Measurements from ENCODE around the gene FGF16. TPM values are rescaled to one million over a fixed set of nuclear protein-coding genes. Genes with fewer than 3 reads are reported as not detected.

FGF16 gene
- total RNA-seq, 2 donors from 2014 or later: not detected

DNA sequence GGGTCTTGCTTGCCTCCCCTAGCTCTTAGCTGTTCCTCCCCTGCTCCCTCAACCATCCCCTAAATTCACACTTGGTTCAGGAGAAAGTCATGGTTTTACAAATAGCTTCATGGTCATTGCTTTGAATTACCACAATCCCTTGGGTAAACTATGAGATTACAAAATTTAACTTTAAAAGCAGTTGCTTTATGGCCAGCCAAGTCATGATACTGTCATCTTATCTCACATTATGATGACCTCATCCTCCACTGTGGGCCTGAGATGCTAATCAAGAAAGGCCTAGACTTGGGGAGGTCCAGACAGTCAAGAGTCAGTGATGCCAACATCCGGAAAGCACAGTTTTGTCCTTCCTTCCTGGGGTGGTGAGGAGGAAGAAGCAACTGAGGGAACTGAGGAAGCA is 10.5 kb upstream of the FGF16 start:
- DNase-seq (no peak), ATAC-seq (no peak)
- H3K9me3 ChIP-seq: no peaks in the 10 kb centered on the region
- no peaks in the 10 kb centered on the region for H3K36me3 ChIP-seq (replicated peaks in 1 of 2; ENCODE audit: insufficient read depth in 1 of 2, low read depth in 2 of 2)
- no peaks in the 10 kb centered on the region for H3K4me1 ChIP-seq
- 88 to 100% methylated on average over 1 of the region's 1 CpG for WGBS, 2 donors
- no peak overlapping the region for H3K4me3 ChIP-seq
- no peak for TF ChIP-seq POLR2A (IDR thresholded peaks at IDR 0.05)
- TF ChIP-seq, protein P1, sequence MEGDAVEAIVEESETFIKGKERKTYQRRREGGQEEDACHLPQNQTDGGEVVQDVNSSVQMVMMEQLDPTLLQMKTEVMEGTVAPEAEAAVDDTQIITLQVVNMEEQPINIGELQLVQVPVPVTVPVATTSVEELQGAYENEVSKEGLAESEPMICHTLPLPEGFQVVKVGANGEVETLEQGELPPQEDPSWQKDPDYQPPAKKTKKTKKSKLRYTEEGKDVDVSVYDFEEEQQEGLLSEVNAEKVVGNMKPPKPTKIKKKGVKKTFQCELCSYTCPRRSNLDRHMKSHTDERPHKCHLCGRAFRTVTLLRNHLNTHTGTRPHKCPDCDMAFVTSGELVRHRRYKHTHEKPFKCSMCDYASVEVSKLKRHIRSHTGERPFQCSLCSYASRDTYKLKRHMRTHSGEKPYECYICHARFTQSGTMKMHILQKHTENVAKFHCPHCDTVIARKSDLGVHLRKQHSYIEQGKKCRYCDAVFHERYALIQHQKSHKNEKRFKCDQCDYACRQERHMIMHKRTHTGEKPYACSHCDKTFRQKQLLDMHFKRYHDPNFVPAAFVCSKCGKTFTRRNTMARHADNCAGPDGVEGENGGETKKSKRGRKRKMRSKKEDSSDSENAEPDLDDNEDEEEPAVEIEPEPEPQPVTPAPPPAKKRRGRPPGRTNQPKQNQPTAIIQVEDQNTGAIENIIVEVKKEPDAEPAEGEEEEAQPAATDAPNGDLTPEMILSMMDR (IDR thresholded peaks at IDR 0.05): no peak
- no peak overlapping the region for H3K27ac ChIP-seq
- intact Hi-C loops (cut with DNase I): no loop called here
- no peaks in the 10 kb centered on the region for H3K27me3 ChIP-seq

GRCh38 chrX:77440330-77440729 is 6.9 kb upstream of the FGF16 start:
- no peak overlapping the region for H3K27ac ChIP-seq
- TF ChIP-seq POLR2A (IDR thresholded peaks at IDR 0.05): no peak
- TF ChIP-seq, protein P1 (IDR thresholded peaks at IDR 0.05): no peak
- WGBS, 2 donors: 72 to 82% methylated on average over 4 of the region's 4 CpGs
- no peak overlapping the region for H3K4me3 ChIP-seq
- intact Hi-C loops (cut with DNase I): no loop called here
- H3K36me3 ChIP-seq (replicated peaks in 1 of 2; ENCODE audit: insufficient read depth in 1 of 2, low read depth in 2 of 2): no peaks in the 10 kb centered on the region
- no peaks in the 10 kb centered on the region for H3K4me1 ChIP-seq
- no peaks in the 10 kb centered on the region for H3K27me3 ChIP-seq
- H3K9me3 ChIP-seq: no peaks in the 10 kb centered on the region
- ATAC-seq (no peak), DNase-seq (no peak)

DNA sequence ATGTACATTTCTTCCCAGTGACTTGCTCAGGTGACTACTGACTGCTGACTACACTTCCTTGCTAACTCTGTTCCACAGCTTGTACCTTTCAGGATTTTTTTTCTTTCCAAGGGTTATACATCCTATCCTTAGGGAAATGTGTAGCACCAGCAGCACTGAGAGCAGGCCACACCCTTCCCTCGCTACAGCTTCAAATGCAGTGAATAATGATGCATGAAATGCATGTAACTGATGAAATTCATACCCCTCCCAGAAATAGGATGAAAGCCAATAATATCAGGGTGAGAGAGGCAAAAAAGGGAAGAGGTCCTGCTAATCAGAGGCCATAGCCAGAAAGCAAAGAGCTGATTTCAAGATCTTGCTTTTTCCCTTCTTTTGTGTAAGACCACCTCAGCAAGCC is 6.2 kb upstream of the FGF16 start:
- Histone ChIP-seq H3K9me3 (no peaks in the 10 kb centered on the region), H3K4me1 (no peaks in the 10 kb centered on the region), H3K4me3 (no peak overlapping the region), H3K36me3 (replicated peaks in 1 of 2; ENCODE audit: insufficient read depth in 1 of 2, low read depth in 2 of 2) (no peaks in the 10 kb centered on the region), H3K27me3 (no peaks in the 10 kb centered on the region), H3K27ac (no peak overlapping the region)
- no peak for TF ChIP-seq POLR2A (IDR thresholded peaks at IDR 0.05)
- TF ChIP-seq, protein P1 (IDR thresholded peaks at IDR 0.05): no peak
- 53 to 88% methylated on average over 1 of the region's 1 CpG for WGBS, 2 donors
- DNase-seq (no peak), ATAC-seq (no peak)
- intact Hi-C loops (cut with DNase I): no loop called here

DNA sequence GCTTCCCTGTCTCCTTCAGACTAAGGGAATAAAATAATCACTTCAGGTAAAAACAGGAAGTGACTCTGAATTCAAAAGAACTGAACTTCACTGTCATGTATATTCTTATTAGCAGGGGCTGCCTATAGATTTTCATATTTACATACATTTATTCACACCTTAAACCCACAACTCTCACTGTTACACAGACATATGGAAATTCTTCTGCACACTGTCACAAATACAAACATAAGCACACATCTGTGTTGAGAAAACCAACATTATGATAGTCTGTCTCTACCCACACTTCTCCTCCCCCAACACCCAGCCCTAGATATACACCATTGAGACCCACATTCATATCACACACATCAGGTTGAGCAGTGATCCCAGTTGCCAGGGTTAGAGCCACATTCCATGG is 5.7 kb upstream of the FGF16 start:
- Histone ChIP-seq H3K4me3 (no peak overlapping the region), H3K4me1 (no peaks in the 10 kb centered on the region), H3K9me3 (no peaks in the 10 kb centered on the region), H3K27me3 (no peaks in the 10 kb centered on the region), H3K36me3 (replicated peaks in 1 of 2; ENCODE audit: insufficient read depth in 1 of 2, low read depth in 2 of 2) (no peaks in the 10 kb centered on the region), H3K27ac (no peak overlapping the region)
- ATAC-seq: no peak
- intact Hi-C loops (cut with DNase I): no loop called here
- no peak for TF ChIP-seq POLR2A (IDR thresholded peaks at IDR 0.05)
- TF ChIP-seq, protein P1 (IDR thresholded peaks at IDR 0.05): no peak
- no peak for DNase-seq

GRCh38 chrX:77442728-77443127 is 4.5 kb upstream of the FGF16 start:
- 44 to 63% methylated on average over 1 of the region's 1 CpG for WGBS, 2 donors
- intact Hi-C loops (cut with DNase I): no loop called here
- Histone ChIP-seq H3K27me3 (no peaks in the 10 kb centered on the region), H3K4me3 (no peak overlapping the region), H3K4me1 (no peaks in the 10 kb centered on the region), H3K36me3 (replicated peaks in 1 of 2; ENCODE audit: insufficient read depth in 1 of 2, low read depth in 2 of 2) (no peaks in the 10 kb centered on the region), H3K27ac (no peak overlapping the region), H3K9me3 (no peaks in the 10 kb centered on the region)
- no peak for TF ChIP-seq POLR2A (IDR thresholded peaks at IDR 0.05)
- TF ChIP-seq, protein P1 (IDR thresholded peaks at IDR 0.05): no peak
- ATAC-seq (peak; percentile 35), DNase-seq (no peak)
